GM12878 (cell line): ENCODE results near the gene RRAGD. TPM values are rescaled to one million over a fixed set of nuclear protein-coding genes. Genes with fewer than 3 reads are reported as not detected.

Experiments used
- ATF2 ChIP-seq: IDR thresholded peaks from 2 replicates; pipeline ENCODE4 v1.6.1; 2012; ENCODE audit warnings: low read length, inconsistent platforms
- BCL11A ChIP-seq: IDR thresholded peaks from 2 replicates; pipeline ENCODE4 v1.6.1; 2011; ENCODE audit warnings: low read depth, low read length
- BCL3 ChIP-seq: IDR thresholded peaks from 2 replicates; pipeline ENCODE4 v1.6.1; 2011; ENCODE audit warnings: borderline replicate concordance, low read depth, mild to moderate bottlenecking, moderate library complexity, low read length; ENCODE audit not compliant: insufficient read depth, poor library complexity, severe bottlenecking
- CUX1 ChIP-seq: IDR thresholded peaks from 2 replicates; pipeline ENCODE4 v1.6.1; 2012; ENCODE audit warnings: improper control_type of control experiment, low read depth, low read length; ENCODE audit not compliant: insufficient replicate concordance
- EED ChIP-seq: sonication (generic); IDR thresholded peaks from 2 replicates; pipeline ENCODE4 v1.6.1; 2016; ENCODE audit warnings: antibody characterized with exemption, low read depth
- KAT2A ChIP-seq: conservative IDR thresholded peaks from 2 replicates; pipeline ENCODE4 v1.6.1; 2011; ENCODE audit warnings: low read depth, low read length; ENCODE audit not compliant: control insufficient read depth
- PAX8 ChIP-seq: fragments of 450-650 bp; IDR thresholded peaks from 2 replicates; pipeline ENCODE4 v1.6.1; 2017; ENCODE audit warnings: mild to moderate bottlenecking, moderate library complexity
- PKNOX1 ChIP-seq: fragments of 450-650 bp; IDR thresholded peaks from 2 replicates; pipeline ENCODE4 v1.6.1; 2016; ENCODE audit warnings: mild to moderate bottlenecking
- POLR2AphosphoS2 ChIP-seq: IDR thresholded peaks from 2 replicates; pipeline ENCODE4 v1.6.1; 2011; ENCODE audit warnings: low read depth, mild to moderate bottlenecking, low read length, improper control_type of control experiment, moderate library complexity
- USF2 ChIP-seq: IDR thresholded peaks from 2 replicates; pipeline ENCODE4 v1.6.1; 2011; ENCODE audit warnings: low read depth, low read length, improper control_type of control experiment, borderline replicate concordance
- YY1 ChIP-seq: IDR thresholded peaks from 2 replicates; pipeline ENCODE4 v1.6.1; 2011; ENCODE audit warnings: low read depth, mild to moderate bottlenecking, low read length
- polyA plus RNA-seq, 11 experiments: library from polyadenylated mRNA; depleted of rRNA in 4 of 11; unstranded in 6 of 11; stranded (reverse) in 5 of 11; fragments of >200 nt; fragmentation: Nextera tagmentation in 4 of 11; fragmentation: Illumina TruSeq in 1 of 11; extraction: Ambion mirVana in 4 of 11; extraction: Trizol in 1 of 11; gene quantifications; 1 replicate in 1 of 11; 2 replicates in 10 of 11; pipeline versions ENCODE4 v1.2.1 to v1.2.3, GENCODE V29; 2011 to 2016; ENCODE audit warnings: inconsistent platforms in 2 of 11, missing spikeins in 2 of 11, low read depth in 1 of 11
- total RNA-seq, 4 experiments: library from RNA; depleted of rRNA in 3 of 4; stranded (reverse); fragments of >200 nt in 3 of 4; fragmentation: Illumina TruSeq in 1 of 4; extraction: Trizol in 1 of 4; gene quantifications; 2 replicates each; pipeline versions ENCODE4 v1.2.1 to v1.2.3, GENCODE V29; 2013 to 2021
- TF ChIP-seq, protein P1 (sequence below): fragments of 150-350 bp; IDR thresholded peaks from 2 replicates; pipeline ENCODE4 v1.6.1; 2016; ENCODE audit warnings: low read depth, low read length
- TF ChIP-seq, protein P2 (sequence below): IDR thresholded peaks from 2 replicates; pipeline ENCODE4 v1.6.1; 2011; ENCODE audit warnings: borderline replicate concordance, low read depth, mild to moderate bottlenecking, moderate library complexity, mixed read lengths, low read length; ENCODE audit not compliant: insufficient read depth; ENCODE audit errors: extremely low read length

RRAGD gene
- total and polyA plus RNA-seq, 10 of the 15 experiments (the other 5 are each of a cell fraction or from before 2014, with no cell fraction given): 4.6 to 17.4 (median 8.5) TPM

GRCh38 chr6:89350281-89350966, 61.6 kb downstream of the RRAGD start (continued):
- TF ChIP-seq, protein P1, sequence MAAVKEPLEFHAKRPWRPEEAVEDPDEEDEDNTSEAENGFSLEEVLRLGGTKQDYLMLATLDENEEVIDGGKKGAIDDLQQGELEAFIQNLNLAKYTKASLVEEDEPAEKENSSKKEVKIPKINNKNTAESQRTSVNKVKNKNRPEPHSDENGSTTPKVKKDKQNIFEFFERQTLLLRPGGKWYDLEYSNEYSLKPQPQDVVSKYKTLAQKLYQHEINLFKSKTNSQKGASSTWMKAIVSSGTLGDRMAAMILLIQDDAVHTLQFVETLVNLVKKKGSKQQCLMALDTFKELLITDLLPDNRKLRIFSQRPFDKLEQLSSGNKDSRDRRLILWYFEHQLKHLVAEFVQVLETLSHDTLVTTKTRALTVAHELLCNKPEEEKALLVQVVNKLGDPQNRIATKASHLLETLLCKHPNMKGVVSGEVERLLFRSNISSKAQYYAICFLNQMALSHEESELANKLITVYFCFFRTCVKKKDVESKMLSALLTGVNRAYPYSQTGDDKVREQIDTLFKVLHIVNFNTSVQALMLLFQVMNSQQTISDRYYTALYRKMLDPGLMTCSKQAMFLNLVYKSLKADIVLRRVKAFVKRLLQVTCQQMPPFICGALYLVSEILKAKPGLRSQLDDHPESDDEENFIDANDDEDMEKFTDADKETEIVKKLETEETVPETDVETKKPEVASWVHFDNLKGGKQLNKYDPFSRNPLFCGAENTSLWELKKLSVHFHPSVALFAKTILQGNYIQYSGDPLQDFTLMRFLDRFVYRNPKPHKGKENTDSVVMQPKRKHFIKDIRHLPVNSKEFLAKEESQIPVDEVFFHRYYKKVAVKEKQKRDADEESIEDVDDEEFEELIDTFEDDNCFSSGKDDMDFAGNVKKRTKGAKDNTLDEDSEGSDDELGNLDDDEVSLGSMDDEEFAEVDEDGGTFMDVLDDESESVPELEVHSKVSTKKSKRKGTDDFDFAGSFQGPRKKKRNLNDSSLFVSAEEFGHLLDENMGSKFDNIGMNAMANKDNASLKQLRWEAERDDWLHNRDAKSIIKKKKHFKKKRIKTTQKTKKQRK: no peak
- TF ChIP-seq EED (0 out of 2 replicates have a peak, but pooled peaks have one; percentile 26), BCL11A (peak; percentile 57; the same call in 1 of the 2 replicates), CUX1 (no peak), BCL3 (no peak), USF2 (no peak), ATF2 (peak; percentile 90), KAT2A (no peak), POLR2AphosphoS2 (no peak), PKNOX1 (peak; percentile 54; the same call in 1 of the 2 replicates), YY1 (0 out of 2 replicates have a peak, but pooled peaks have one; percentile 13), PAX8 (no peak)
- TF ChIP-seq, protein P2, sequence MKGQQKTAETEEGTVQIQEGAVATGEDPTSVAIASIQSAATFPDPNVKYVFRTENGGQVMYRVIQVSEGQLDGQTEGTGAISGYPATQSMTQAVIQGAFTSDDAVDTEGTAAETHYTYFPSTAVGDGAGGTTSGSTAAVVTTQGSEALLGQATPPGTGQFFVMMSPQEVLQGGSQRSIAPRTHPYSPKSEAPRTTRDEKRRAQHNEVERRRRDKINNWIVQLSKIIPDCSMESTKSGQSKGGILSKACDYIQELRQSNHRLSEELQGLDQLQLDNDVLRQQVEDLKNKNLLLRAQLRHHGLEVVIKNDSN: no peak
